Stimulated activated CD8-positive, alpha-beta memory T cell treated with anti-CD3 and anti-CD28 coated beads, Interleukin-12 subunit alpha, Interleukin-12 subunit beta, amount 100 ng/mL, for 4 hours (primary cell): Measurements from ENCODE around the gene IL20RA.

ENCODE experiments used
- DNase-seq: peaks from one replicate; pipeline ENCODE4 v3.0.0-alpha.2; 2020; ENCODE audit warnings: low read depth

The IL20RA gene

GRCh38 chr6:137045222-137045789, 541 bp upstream of the IL20RA start:
- no peak for DNase-seq

GRCh38 chr6:137043710-137044365, 927 bp downstream of the IL20RA start:
- no peak for DNase-seq

GRCh38 chr6:137040393-137040792, 4.4 kb downstream of the IL20RA start:
- DNase-seq = no peak

GRCh38 chr6:137039010-137039409, 5.8 kb downstream of the IL20RA start:
- DNase-seq = no peak

GRCh38 chr6:137036566-137037300, 8.0 kb downstream of the IL20RA start:
- DNase-seq = no peak

GRCh38 chr6:137033828-137034227, 10.9 kb downstream of the IL20RA start:
- peak; percentile 28 for DNase-seq

GRCh38 chr6:137031122-137031521, 13.6 kb downstream of the IL20RA start:
- DNase-seq = no peak

GRCh38 chr6:137028912-137029311, 15.9 kb downstream of the IL20RA start:
- DNase-seq = no peak

GRCh38 chr6:137025786-137026730, 18.7 kb downstream of the IL20RA start:
- DNase-seq = no peak

GRCh38 chr6:137024237-137024990, 20.4 kb downstream of the IL20RA start:
- no peak for DNase-seq

- DNase-seq = no peak
Observed at GRCh38 chr6:137020776-137021175, 24.0 kb downstream of the IL20RA start.

GRCh38 chr6:137019476-137020272, 25.1 kb downstream of the IL20RA start:
- DNase-seq = no peak

- no peak for DNase-seq
Observed at GRCh38 chr6:137017081-137017480, 27.7 kb downstream of the IL20RA start.

- no peak for DNase-seq
Observed at GRCh38 chr6:137016356-137016755, 28.4 kb downstream of the IL20RA start.

GRCh38 chr6:137015943-137016342, 28.8 kb downstream of the IL20RA start:
- DNase-seq = no peak

- no peak for DNase-seq
Observed at GRCh38 chr6:137013738-137014602, 30.8 kb downstream of the IL20RA start.

- no peak for DNase-seq
Observed at GRCh38 chr6:137013031-137013430, 31.7 kb downstream of the IL20RA start.

GRCh38 chr6:137011406-137011805, 33.4 kb downstream of the IL20RA start:
- DNase-seq = no peak

GRCh38 chr6:137010128-137010718, 34.5 kb downstream of the IL20RA start:
- DNase-seq = no peak
